HG03097 (cell line): Measurements from ENCODE around the gene MRPL20.
"Not testable (repeated sequence)": the region's sequence is repeated elsewhere in the genome, so short reads cannot be mapped to it uniquely, and the experiment has no call there.

Source experiments
- ATAC-seq: cut with Tn5 transposase; IDR thresholded peaks from one replicate; pipeline ENCODE4 v1.9.1; 2021; ENCODE audit not compliant: unreplicated experiment, low FRiP score

MRPL20 gene

DNA sequence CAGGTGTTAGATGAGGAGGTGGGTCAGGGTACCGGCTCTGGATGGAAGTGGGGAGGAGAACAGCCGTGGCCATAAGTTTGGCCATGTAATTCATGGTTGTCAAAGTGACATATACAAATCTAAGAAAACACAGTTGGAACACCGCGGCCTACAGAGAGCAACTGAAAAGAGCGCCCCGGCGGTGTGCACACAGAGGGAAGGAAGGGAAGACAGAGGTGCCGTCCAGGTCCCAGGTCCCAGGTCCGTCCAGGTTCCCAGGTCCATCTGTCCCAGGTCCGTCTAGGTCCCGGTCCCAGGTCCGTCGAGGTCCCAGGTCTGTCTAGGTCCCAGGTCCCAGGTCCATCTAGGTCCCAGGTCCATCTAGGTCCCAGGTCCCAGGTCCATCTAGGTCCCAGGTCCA is 4.5 kb upstream of the MRPL20 start:
- no peak for ATAC-seq

DNA sequence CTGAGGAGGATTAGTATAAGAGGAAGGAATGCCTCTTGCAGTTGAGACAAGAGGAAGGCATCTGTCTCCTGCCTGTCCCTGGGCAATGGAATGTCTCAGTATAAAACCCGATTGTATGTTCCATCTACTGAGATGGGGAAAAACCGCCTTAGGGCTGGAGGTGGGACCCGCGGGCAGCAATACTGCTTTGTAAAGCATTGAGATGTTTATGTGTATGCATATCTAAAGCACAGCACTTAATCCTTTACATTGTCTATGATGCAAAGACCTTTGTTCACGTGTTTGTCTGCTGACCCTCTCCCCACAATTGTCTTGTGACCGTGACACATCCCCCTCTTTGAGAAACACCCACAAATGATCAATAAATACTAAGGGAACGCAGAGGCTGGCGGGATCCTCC is 3.1 kb upstream of the MRPL20 start:
- ATAC-seq = not testable (repeated sequence)

DNA sequence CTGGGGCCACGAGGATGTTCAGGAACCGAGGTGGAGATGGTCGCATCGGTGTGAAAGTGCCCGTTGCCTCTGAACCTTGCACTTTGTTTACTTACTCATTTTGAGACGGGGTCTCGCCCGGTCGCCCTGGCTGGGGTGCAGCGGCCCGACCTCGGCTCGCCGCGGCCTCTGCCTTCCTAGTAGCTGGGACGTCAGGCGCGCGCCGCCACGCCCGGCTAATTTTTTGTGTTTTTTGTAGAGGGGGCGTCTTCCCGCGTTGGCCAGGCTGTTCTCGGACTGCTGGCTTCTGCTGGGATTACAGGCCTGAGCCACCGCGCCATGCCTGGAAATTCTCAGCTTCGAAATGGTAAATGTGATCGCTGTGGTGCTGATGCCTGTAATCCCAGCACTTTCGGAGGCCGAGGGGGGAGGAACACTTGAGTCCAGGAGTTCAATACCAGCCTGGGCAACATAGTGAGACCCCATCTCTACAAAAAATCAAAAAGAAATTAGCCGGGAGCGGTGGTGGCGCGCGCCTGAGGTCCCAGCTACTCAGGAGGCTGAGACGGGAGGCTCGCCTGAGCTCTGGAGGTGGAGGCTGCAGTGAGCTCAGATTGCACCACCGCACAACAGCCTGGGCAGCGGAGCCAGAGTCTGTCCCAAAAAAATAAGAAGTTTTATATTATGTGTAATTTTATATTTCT is 684 bp upstream of the MRPL20 start:
- peak; percentile 34 for ATAC-seq

DNA sequence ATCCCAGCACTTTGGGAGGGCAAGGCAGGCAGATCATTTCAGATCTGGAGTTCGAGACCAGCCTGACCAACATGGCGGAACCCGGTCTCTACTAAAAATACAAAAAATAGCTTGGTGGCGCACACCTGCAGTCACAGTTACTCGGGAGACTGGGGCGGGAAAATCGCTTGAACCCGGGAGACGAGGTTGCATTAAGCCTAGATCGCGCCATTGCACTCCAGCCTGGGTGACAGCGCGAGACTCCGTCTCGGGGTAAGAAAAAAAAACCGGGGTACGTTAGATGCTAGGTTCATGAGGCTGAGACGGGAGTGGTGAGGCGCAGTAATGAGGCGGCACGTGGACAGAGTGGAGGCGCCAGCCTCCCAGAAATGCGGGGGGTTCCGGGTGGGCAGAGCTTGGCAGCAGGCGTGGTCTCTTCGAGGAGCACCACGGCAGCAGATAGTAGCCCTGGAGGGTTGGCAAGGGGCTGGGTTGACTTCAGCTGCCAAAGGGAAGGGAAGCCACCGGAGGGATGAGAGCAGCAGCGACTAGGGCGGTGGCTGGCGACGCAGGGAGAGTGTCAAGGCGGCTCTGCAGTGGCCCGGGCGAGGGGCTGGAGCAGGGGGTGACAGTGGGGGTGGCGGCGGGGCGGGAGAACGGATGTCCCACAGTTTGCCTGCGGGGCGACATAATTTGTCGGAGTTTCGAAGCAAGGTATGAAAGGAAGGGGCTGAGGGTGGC is 832 bp downstream of the MRPL20 start:
- ATAC-seq = no peak

DNA sequence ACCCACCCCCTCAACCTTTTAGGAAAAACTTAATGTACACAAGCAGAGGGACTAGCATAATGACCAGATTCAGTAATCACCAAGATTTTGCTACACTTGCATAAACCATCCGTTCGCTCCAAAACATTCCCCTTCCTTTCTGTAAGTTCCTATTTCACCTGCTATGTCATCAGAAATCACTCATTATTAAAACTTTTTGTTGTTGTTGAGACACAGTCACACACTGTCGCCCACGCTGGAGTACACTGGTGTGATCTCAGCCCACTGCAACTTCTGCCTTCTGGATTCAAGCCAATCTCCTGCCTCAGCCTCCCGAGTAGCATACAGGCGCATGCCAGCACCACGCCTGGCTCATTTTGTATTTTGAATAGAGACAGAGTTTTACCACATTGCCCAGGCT is 3.4 kb downstream of the MRPL20 start:
- no peak for ATAC-seq

DNA sequence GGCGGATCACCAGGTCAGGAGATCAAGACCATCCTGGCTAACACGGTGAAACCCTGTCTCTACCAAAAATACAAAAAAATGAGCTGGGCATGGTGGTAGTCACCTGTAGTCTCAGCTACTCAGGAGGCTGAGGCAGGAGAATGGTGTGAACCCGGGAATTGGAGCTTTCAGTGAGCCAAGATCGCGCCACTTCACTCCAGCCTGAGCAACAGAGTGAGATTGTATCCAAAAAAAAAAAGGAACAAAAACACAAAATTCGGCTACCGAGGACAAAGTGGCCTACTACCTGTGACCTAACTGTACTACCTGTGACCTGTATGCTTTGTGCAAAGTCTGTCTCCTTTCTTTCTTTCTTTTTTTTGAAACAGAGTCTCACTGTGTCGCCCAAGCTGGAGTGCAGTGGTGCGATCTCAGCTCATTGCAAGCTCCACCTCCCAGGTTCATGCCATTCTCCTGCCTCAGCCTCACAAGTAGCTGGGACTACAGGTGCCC is 4.1 kb downstream of the MRPL20 start:
- ATAC-seq = not testable (repeated sequence)

DNA sequence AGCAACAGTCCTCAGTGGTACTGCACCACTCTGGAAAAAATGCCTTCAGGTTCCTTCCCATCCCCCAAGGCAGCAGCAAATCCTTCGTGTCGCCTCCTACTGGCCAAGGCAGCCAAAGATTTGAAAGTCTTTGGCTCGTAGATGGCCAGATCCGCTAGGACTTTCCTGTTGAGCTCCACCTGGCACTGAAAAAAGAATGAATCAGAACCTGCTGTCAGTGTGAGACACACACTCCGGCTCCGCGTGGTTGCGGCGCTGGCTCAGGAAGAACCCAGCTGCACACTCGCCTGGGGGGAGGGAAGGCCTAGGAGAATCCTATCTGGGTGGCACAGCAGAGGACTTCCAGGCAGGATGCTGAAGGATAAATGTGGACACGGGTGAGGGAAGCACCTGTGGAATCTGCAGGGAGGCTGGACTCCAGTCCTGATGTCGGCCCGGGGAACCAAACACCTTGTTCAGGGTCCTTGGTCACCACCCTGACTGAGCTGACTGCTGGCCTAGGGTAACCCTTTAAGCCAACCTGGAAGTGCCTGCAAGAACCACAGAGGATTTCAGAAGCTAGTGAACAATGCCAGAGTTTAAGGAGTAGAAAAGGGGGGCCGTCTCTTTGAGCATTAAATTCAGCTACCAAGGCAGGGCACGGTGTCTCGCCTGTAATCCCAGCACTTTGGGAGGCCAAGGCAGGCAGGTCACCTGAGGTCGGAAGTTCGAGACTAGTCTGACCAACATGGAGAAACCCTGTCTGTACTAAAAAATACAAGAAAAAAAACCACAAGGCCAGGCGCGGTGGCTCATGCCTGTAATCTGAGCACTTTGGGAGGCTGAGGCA is 4.8 kb downstream of the MRPL20 start:
- ATAC-seq = no peak

DNA sequence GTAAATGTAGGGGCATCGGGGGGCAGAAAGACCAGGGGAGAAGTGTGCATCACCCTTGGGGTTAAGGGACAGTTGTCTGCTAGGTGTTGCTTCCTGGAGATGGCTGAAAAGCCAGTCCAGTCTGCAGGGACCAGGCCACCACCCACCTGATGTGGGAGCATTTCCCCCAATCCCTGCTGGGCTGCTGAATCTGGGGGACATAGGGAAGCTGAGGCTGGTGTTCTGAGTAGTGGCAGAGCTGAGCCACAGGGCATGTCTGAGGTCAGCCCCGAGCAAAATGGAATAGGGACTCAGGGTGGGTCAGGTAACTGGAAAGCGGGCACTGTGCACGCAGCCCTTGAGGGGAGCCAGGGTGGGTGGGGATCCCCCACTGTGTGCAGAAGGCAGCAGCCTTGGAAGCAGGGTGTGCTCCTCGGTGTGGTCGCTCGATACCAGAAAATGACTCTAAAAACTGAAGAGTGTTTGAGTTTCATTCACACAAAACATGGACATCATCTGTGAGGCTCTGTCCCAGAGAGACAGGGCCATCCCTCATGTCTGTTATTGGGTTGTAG is 5.6 kb downstream of the MRPL20 start:
- no peak for ATAC-seq

DNA sequence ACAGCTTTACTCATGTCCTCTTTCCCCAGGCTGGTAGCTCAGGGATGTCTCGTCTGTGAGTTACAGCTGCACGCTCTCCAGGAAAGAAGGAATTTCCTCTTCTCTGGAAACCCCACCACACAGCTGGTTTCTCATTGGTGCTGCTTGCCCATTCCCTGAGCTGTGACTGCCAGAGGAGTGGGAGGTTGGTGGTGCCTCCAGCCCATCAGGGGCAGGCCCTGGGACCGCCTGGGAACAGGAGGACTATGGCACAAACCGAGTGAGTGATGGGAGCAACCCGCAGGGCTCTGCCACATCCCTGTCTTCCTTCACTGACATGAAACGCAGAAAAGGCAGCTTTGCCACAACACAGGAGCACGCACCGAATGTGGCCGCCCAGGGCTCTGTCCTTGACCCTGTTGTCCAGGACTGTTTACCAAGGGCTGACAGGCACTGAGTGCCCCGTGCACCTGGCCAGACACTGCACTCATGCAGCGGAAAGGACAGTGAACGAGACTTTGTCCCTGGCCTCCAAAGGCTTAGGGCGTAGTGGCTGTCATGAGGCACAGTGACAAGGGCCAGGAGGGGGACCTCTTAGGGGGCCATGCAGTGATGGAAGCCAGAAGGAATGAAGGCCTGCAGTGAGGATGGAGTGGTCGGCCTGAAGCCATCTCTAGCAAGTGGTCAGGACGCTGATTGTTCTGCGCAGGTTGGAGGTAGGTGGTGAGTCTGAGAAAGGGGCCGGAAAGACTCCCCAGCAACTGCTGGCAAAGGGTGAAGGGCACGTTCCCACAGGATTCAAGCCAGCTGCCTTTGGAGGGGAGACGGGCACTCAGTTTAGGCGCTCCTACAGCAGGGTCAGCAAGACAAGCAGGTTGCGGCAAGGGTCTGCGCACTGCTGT is 6.3 kb downstream of the MRPL20 start:
- ATAC-seq = no peak

DNA sequence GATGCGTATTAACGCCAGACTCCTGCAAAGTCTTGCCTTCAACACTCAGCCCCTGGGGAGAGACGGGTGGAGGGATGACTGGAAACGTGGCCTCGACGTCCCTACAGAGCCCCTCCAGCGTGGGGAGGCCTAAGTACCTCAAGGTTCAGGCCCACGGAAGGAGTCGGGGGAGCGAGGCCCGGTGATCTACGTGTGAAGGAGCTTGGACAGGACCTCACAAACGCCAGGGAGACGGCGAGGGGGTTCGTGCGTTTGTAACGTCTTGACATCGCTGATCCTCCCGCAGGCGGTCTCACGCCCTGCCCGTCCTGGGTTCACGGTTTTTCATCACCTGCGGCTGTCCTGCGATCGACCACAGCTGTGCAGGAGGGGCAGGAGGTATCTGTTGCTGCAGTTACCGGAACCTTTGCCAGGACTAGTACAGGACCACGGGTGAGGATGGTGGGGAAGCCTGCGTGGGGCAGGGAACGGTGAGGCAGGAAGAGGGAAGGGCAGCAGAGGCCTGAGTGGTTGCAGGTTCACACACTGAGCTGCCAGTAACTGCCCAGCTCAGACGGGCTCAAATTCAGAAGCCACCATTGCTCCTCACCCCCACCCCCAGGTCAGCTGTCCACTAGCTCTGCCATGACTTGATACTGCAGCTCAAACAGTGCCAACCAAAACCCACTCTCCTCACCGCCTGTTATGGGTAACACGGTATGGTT is 7.1 kb downstream of the MRPL20 start:
- ATAC-seq = no peak

DNA sequence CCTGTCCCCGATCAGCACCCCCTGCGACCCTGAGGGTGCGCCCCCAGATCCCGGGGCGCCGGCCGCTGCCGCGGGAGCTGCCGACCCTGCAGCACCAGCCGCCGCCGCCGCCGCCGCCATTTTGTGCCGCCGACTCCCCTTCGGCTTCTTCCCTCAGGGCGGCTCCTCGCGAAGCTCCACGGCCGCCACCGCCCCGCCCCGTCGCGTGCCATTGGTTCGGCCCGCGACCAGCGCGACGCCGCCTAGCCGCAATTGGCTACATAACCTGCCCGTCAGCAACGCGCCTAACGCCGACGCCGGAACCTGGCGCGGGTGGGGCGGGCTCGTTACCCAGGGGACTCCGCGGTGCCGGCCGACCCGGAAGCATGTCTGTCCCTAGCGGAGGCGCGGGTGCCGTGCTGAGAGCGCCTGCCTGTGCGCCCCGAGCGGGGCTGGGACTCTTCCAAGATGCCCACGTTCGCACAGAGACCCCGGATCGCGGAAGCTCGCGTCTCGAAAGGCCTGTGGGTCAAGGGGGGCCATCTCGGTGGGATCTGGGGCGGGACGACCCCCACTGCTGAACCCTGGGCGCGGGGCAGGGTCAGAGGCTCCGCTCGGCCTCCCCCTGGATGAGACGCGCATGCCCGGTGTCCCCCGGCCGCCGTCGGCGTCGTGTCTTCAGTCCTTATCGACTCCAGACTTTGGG is 7.8 kb downstream of the MRPL20 start, which contains the start of gene CCNL2:
Gene CCNL2, minus strand, starts transcription at position 149 of the 685 bp plus-strand sequence. Its CDS starts 29 bp downstream, at position 120.
- peak; percentile 88 for ATAC-seq

DNA sequence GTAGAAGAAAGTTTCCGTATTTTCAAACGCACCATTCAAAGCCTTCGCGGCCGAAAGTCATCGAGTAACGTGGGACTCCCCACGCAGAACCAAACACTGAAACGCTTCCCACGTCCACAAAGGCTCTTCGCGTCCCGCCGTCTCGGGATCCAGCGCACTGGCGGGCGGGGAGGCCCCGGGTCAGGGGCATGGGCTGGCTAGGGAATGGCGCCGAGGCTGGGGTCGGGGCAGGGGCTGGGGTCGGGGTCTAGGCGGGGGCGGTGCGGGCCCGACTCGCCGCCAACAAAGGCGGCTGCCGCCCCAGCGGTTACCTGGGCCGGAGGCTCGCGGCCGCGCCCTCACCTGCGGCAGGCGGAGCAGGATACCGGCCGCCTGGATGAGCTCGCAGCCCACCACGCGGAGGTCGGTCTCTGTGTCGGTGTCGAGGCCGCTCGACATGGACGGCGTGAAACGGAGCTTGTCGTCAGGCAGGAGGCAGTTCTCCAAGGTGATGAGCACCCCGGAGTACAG is 8.4 kb downstream of the MRPL20 start:
- ATAC-seq = peak; percentile 19

DNA sequence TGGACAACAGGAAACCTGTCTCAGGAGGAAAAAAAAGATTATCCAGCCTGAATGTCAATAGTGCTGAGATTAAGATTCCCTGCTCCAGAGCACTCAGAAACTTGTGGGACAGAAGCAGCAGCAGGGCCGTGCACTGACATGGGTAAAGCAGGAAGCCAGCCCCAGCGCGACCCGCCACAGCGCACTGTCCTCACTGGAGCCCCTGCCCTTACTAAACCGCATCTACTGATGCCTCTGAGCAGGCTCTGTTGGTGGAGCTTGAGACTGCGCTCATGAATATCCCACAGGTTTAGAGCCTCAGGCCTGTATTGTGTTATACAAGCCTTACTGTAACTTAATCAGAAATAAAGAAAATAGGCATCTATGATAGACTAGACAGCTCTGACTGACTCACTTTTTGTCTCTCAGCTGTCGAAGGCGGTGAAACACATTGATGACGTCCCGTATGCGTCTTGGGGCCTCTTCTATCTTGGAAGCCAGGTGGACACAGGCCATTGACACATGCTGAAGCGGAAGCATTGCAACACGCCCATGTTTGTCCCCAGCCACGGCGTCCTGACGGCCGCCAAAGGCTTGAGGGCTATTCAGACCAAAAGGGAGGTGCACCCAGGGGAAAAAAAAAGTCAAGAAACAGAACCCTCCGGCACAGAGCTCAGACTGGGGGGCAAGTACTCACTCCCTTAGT is 9.1 kb downstream of the MRPL20 start:
- ATAC-seq = no peak

DNA sequence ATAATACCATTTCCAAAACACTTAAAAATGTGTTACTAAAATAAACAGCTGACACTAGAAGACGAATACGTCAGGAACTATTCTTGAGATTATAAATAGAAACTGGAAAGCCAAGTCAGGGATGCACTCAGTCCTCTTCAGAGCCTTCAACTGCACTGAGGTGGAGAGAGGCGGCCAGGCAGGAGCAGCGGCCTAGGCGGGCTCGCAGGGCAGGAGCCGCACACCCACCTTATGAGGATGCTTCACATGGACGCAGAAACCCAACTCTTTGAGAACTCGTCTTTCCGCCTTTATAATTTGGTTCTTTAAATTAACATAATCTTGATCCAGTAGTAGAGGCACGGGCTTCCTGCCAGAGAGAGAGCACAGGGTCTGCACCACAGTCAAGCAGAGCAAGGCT is 11.9 kb downstream of the MRPL20 start:
- no peak for ATAC-seq

DNA sequence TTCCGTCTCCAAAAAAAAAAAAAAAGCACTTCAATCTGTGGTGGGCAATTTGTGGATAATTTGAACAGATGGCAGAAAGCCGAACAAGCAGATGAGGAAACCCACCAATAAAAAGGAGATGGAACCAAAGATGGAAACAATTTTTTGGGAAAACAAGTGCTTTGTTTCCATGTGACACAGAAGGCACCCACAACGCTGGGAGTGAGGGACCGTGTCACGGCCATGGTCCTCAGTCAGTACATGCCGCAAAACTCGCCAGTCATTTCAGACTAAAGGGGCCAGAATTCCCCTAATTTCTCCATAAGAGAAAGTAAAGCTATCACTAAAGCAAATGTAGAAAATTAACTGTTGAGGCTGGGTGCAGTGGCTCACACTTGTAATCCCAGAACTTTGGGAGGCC is 13.0 kb downstream of the MRPL20 start:
- no peak for ATAC-seq

DNA sequence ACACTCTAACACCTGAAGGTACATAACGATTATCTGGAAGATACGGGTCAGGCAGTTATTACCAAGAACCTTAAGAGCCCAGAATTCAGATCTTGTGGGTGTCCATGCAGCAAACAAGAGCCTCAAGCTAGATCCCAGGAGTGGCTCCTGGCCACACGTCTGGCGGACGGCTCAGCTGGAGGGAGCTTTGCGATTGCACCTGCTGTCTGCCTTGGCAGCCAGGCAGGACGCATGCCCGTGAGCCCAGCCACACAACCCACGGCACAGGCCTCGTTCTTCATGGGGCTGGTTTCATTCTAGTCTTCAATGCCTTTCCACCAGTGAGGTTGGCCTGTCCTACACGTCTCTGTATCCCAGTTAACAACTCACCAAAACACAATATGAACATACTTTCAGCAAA is 13.7 kb downstream of the MRPL20 start:
- ATAC-seq = no peak

DNA sequence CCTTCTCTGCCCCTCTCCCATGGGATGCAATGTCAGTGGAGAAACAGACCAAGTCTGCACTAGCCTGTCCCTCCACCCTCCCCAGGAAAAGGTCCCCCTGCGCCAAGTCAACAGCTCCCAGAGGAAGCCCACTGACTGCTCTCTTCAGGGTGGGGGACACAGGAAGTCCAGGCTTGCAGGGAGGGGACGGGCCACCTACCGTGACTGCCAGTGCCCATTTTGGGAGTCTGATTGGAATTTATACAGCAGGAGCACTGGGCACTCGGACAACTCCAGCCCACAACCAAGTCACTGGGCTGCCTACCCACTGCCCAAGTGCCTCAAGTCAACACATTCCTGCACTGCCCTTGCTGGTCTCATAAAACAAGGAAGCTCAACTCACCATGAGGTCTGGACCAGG is 14.1 kb downstream of the MRPL20 start:
- ATAC-seq = no peak

DNA sequence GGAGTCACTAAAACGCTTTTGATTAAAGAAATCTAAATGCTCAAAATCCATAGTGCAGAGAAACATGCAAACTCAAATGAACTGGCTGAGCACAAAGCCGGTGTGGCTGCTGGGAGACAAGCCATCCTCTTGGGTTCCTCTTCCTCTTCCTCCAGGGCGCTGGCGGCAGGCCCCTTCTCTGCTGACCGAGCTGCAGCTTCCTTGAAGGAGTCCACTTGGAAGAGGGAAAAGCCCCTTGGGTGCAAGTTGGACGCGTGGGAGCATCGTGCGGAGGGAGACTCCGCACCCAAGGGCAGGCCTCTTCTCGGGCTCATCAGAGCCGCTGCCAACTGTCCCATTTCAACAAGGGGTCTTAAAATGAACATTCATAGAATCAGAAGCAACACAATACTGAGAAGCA is 15.9 kb downstream of the MRPL20 start:
- ATAC-seq = no peak
